ENCODE results near the gene COL16A1. TPM values are rescaled to one million over a fixed set of nuclear protein-coding genes. Genes with fewer than 3 reads are reported as not detected.

COL16A1 gene
- polyA plus RNA-seq, 2 donors = 12.2 to 25.2 TPM

DNA sequence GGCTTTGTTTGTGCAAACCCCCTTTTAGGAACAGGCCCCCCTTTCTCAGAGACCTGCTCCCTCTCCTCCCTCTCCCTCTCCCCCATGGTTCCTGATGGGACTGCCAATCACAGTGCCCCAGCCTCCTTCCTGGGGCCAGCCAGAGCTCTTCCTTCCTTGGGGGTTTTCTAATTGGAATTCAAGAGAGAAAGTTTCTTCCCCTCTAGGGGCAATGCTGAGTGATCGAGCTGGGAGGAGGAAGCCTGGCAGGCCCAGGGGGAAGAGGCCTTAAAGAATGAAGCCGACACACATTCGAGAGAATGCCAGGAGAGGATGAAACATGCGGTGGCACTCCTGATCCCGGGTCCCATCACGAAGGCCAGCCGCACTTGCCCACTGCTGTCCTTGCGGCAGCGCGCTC is 21.3 kb upstream of the COL16A1 start:
- WGBS, 2 donors = 82 to 87% methylated on average over 10 of the region's 10 CpGs
- H3K36me3 ChIP-seq (ENCODE audit: control insufficient read depth in 2 of 2, insufficient read depth in 2 of 2, low read length in 1 of 2) = no peaks in the 10 kb centered on the region
- H3K27ac ChIP-seq (ENCODE audit: low read depth in 2 of 2, low read length in 1 of 2) = no peak overlapping the region
- no peaks in the 10 kb centered on the region for H3K9me3 ChIP-seq (ENCODE audit: control insufficient read depth in 2 of 2, insufficient read depth in 1 of 2, low read depth in 1 of 2, low read length in 1 of 2)
- H3K27me3 ChIP-seq (ENCODE audit: control insufficient read depth in 1 of 2, insufficient read depth in 2 of 2, low read length in 2 of 2) = no peaks in the 10 kb centered on the region
- H3K4me3 ChIP-seq (ENCODE audit: low read depth in 1 of 2, low read length in 2 of 2) = no peak overlapping the region
- no peaks in the 10 kb centered on the region for H3K4me1 ChIP-seq (ENCODE audit: control insufficient read depth in 2 of 2, insufficient read depth in 2 of 2, low read length in 1 of 2)

DNA sequence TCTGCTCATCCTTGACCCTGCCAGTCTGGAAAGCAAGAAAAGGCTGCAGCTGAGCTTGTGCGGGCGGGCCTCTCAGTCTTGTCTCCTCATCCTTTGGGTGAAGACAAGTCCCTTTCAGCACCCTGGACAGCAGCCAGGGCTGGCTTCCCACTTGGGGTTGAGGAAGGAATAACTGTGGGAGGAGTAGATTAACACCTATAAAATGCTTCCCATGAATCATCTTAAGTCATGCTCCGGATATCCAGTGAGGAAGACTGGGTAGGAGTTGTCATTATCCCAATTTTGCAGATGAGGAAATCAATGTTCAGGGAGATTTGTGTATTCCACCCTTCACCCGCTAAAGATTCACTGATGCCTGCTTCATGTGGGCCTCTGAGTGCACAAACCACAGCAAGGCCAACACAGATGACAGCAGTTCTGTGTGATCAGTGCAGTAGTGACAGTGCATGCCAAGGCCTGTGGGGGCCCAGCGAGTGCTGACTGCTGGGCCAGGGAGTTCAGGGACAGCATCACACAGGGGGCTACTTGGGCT is 20.1 kb upstream of the COL16A1 start:
- Histone ChIP-seq H3K4me3 (ENCODE audit: low read depth in 1 of 2, low read length in 2 of 2) (no peak overlapping the region), H3K27ac (ENCODE audit: low read depth in 2 of 2, low read length in 1 of 2) (no peak overlapping the region), H3K4me1 (ENCODE audit: control insufficient read depth in 2 of 2, insufficient read depth in 2 of 2, low read length in 1 of 2) (no peaks in the 10 kb centered on the region), H3K27me3 (ENCODE audit: control insufficient read depth in 1 of 2, insufficient read depth in 2 of 2, low read length in 2 of 2) (no peaks in the 10 kb centered on the region), H3K9me3 (ENCODE audit: control insufficient read depth in 2 of 2, insufficient read depth in 1 of 2, low read depth in 1 of 2, low read length in 1 of 2) (no peaks in the 10 kb centered on the region), H3K36me3 (ENCODE audit: control insufficient read depth in 2 of 2, insufficient read depth in 2 of 2, low read length in 1 of 2) (no peaks in the 10 kb centered on the region)
- WGBS, 2 donors = 45 to 47% methylated on average over 5 of the region's 5 CpGs

DNA sequence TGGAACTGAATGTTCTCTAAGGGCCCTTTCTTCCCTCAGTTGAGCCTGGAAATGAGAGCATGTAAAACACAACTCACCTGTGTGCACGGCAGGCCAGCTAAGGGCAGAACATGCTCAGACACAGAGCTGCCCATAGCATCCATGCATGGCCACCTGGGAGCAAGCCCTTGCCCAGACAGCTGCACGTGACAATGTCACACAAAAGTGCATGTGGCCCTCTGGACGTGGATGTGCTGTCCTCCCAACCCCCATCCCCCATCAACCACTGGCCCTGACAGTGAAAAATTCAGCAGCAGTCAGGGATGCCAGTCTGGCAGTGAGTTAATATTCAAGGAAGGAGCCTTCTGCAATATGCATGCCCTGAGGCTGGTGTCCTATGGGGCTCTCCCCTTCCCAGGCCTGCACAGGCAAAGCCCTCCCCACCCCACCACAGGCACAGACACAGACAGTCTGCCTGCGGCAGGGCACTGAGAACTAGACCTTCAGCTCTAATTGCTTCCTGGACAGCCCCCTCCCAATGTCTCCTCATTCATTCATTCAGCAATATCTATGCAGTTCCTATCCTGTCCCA is 14.6 kb upstream of the COL16A1 start:
- no peaks in the 10 kb centered on the region for H3K36me3 ChIP-seq (ENCODE audit: control insufficient read depth in 2 of 2, insufficient read depth in 2 of 2, low read length in 1 of 2)
- peaks cover 3 to 8% of the 10 kb centered on the region in 2 donors for H3K4me1 ChIP-seq (ENCODE audit: control insufficient read depth in 2 of 2, insufficient read depth in 2 of 2, low read length in 1 of 2)
- H3K4me3 ChIP-seq (ENCODE audit: low read depth in 1 of 2, low read length in 2 of 2) = no peak overlapping the region
- 43 to 44% methylated on average over 4 of the region's 4 CpGs for WGBS, 2 donors
- no peak overlapping the region for H3K27ac ChIP-seq (ENCODE audit: low read depth in 2 of 2, low read length in 1 of 2)
- no peaks in the 10 kb centered on the region for H3K9me3 ChIP-seq (ENCODE audit: control insufficient read depth in 2 of 2, insufficient read depth in 1 of 2, low read depth in 1 of 2, low read length in 1 of 2)
- no peaks in the 10 kb centered on the region for H3K27me3 ChIP-seq (ENCODE audit: control insufficient read depth in 1 of 2, insufficient read depth in 2 of 2, low read length in 2 of 2)

DNA sequence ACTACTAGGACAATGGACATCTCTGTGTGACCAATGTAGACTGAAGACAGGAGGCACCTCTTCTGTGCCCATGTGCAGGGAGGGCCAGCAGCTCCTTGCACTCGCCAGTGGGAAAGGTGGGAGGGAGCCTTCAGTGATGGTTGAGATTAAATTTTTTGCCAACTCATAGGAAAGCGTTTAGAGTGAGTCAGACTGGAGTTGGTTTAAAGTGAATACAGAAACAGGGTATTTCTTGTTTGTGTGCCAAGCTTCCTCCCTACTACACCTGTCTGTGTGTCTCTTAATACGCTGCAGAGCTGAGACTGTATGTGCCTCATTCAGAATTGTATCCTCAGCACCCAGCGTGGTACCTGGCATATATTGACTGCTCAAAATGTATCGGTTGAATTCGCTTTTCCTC is 13.5 kb upstream of the COL16A1 start:
- Histone ChIP-seq H3K27ac (ENCODE audit: low read depth in 2 of 2, low read length in 1 of 2) (no peak overlapping the region), H3K36me3 (ENCODE audit: control insufficient read depth in 2 of 2, insufficient read depth in 2 of 2, low read length in 1 of 2) (no peaks in the 10 kb centered on the region), H3K4me1 (ENCODE audit: control insufficient read depth in 2 of 2, insufficient read depth in 2 of 2, low read length in 1 of 2) (peaks cover 5 to 8% of the 10 kb centered on the region in 2 donors), H3K9me3 (ENCODE audit: control insufficient read depth in 2 of 2, insufficient read depth in 1 of 2, low read depth in 1 of 2, low read length in 1 of 2) (no peaks in the 10 kb centered on the region), H3K4me3 (ENCODE audit: low read depth in 1 of 2, low read length in 2 of 2) (no peak overlapping the region), H3K27me3 (ENCODE audit: control insufficient read depth in 1 of 2, insufficient read depth in 2 of 2, low read length in 2 of 2) (no peaks in the 10 kb centered on the region)
- WGBS, 2 donors = 45 to 57% methylated on average over 6 of the region's 6 CpGs

DNA sequence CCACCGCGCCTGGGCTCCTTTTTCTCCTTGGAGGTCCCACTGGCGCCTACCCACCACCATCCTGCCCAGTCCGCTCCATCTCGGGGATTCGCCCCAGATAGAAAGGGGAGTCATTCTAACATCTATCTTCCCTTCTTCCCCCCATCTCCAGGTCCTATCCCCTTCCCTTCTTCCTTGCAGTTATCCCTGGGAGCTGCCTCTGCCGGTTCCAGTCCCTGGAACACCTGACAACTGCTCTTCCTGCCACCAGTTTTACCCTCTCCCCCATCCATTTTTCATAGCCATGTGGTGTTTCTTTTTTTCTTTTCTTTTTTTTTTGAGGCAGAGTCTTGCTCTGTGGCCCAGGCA is 12.0 kb upstream of the COL16A1 start:
- peak overlapping the region in 1 of 2 donors; percentile 88 for H3K27ac ChIP-seq (ENCODE audit: low read depth in 2 of 2, low read length in 1 of 2)
- no peak overlapping the region for H3K4me3 ChIP-seq (ENCODE audit: low read depth in 1 of 2, low read length in 2 of 2)
- no peaks in the 10 kb centered on the region for H3K9me3 ChIP-seq (ENCODE audit: control insufficient read depth in 2 of 2, insufficient read depth in 1 of 2, low read depth in 1 of 2, low read length in 1 of 2)
- H3K36me3 ChIP-seq (ENCODE audit: control insufficient read depth in 2 of 2, insufficient read depth in 2 of 2, low read length in 1 of 2) = no peaks in the 10 kb centered on the region
- 3 to 32% methylated on average over 5 to 7 of the region's 7 CpGs for WGBS, 2 donors
- H3K27me3 ChIP-seq (ENCODE audit: control insufficient read depth in 1 of 2, insufficient read depth in 2 of 2, low read length in 2 of 2) = no peaks in the 10 kb centered on the region
- peaks cover 5 to 8% of the 10 kb centered on the region in 2 donors for H3K4me1 ChIP-seq (ENCODE audit: control insufficient read depth in 2 of 2, insufficient read depth in 2 of 2, low read length in 1 of 2)

DNA sequence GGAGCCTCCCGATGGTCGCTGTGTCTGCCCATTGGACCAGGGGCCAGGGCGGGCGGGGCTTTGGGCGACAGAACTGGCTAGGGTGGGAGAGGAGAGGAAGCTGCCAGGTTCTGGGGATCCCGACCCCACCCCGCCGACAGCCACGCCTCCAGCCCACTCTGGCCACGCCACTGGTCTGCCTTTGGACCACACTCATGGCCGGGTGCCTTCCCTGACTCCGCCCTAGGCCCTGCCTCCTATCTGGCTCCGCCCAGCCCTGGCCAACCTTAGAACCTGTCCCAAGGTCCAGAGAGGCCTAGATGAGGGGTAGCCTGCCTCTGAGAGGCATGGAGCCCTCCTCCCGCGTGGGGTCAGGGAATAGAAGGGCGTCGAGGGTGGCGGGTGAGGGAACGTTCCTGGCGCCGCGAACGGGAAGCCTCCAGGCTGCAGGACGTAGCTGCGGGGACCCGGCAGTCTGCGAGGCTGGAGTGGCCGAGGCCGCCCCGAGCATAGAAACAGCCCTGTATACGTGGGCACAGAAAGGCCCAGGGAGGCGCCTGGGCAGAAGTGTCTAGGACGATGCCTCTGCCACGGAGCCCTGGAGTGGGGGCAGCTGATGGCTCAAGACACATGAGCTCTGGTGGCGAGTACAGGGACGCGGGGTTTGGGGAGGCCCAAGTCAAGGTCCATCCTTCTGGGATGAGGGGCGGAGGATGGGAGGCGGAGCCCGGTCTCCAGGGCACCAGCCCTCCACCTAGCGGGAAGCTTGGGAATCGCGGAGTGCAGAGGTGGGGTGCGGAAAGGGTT is 11.5 kb upstream of the COL16A1 start:
- 4 to 12% methylated on average over 42 to 44 of the region's 44 CpGs for WGBS, 2 donors
- Histone ChIP-seq H3K4me3 (ENCODE audit: low read depth in 1 of 2, low read length in 2 of 2) (peak overlapping the region in 1 of 2 donors; percentile 20), H3K36me3 (ENCODE audit: control insufficient read depth in 2 of 2, insufficient read depth in 2 of 2, low read length in 1 of 2) (no peaks in the 10 kb centered on the region), H3K9me3 (ENCODE audit: control insufficient read depth in 2 of 2, insufficient read depth in 1 of 2, low read depth in 1 of 2, low read length in 1 of 2) (no peaks in the 10 kb centered on the region), H3K27ac (ENCODE audit: low read depth in 2 of 2, low read length in 1 of 2) (peak overlapping the region; percentile 84 to 88), H3K27me3 (ENCODE audit: control insufficient read depth in 1 of 2, insufficient read depth in 2 of 2, low read length in 2 of 2) (no peaks in the 10 kb centered on the region), H3K4me1 (ENCODE audit: control insufficient read depth in 2 of 2, insufficient read depth in 2 of 2, low read length in 1 of 2) (peaks cover 5 to 8% of the 10 kb centered on the region in 2 donors)

DNA sequence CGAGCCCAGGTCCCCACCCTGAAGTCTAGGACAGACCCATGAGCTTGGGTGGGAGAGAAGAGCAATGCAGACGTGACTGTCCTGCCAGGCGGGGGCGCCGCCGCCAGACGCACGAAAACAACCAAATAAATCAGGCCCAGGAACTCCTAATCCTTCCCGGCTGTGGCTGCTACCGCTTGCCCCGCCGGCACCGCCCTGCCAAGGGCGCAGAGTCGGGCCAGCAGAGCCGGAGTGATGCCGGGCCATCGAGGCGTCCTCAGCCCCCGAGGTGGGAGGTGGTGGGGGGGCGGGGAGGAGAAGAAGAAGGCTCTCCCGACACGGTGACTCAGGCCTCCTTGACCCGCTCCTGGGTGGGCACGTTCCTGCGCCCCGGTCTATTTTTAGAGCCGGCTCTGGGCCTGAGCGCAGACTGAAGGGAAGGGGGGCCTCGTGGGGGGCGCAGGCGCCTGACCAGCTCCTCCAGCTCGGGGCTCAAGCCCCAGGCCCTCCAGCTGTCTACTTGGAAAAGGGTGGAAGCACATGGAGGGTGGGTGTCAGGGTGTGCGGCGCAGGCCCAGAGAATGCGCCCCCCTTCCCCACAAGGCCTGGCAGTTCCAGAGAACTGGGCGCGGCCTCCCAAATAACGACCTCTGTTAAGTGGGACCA is 10.7 kb upstream of the COL16A1 start:
- Histone ChIP-seq H3K9me3 (ENCODE audit: control insufficient read depth in 2 of 2, insufficient read depth in 1 of 2, low read depth in 1 of 2, low read length in 1 of 2) (no peaks in the 10 kb centered on the region), H3K27me3 (ENCODE audit: control insufficient read depth in 1 of 2, insufficient read depth in 2 of 2, low read length in 2 of 2) (no peaks in the 10 kb centered on the region), H3K36me3 (ENCODE audit: control insufficient read depth in 2 of 2, insufficient read depth in 2 of 2, low read length in 1 of 2) (no peaks in the 10 kb centered on the region), H3K4me3 (ENCODE audit: low read depth in 1 of 2, low read length in 2 of 2) (no peak overlapping the region), H3K4me1 (ENCODE audit: control insufficient read depth in 2 of 2, insufficient read depth in 2 of 2, low read length in 1 of 2) (peaks cover 5 to 8% of the 10 kb centered on the region in 2 donors), H3K27ac (ENCODE audit: low read depth in 2 of 2, low read length in 1 of 2) (peak overlapping the region; percentile 84 to 85)
- WGBS, 2 donors = 4 to 8% methylated on average over 37 to 39 of the region's 39 CpGs

DNA sequence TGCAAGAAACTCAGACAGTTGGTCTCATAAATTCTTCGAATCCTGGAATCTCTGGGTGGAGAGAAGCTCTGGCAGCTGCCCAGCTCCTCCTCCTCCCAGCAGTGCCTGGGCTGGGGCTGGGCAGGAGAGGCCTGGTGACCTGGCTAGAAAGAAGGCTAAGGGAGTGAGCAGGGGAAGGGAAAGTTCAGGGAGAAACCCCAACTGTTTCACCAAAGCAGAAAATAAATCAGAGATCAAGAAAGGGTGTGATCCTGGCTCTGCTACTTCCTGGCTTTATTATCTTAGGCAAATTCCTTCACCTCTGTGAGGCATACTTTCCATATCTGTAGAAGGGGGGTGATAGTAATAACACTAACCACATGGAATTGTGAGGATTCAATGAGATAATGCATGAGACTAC is 8.8 kb upstream of the COL16A1 start:
- WGBS, 2 donors = 16 to 21% methylated on average over 1 of the region's 1 CpG
- H3K36me3 ChIP-seq (ENCODE audit: control insufficient read depth in 2 of 2, insufficient read depth in 2 of 2, low read length in 1 of 2) = no peaks in the 10 kb centered on the region
- peak overlapping the region in 1 of 2 donors; percentile 68 for H3K27ac ChIP-seq (ENCODE audit: low read depth in 2 of 2, low read length in 1 of 2)
- H3K27me3 ChIP-seq (ENCODE audit: control insufficient read depth in 1 of 2, insufficient read depth in 2 of 2, low read length in 2 of 2) = no peaks in the 10 kb centered on the region
- no peaks in the 10 kb centered on the region for H3K9me3 ChIP-seq (ENCODE audit: control insufficient read depth in 2 of 2, insufficient read depth in 1 of 2, low read depth in 1 of 2, low read length in 1 of 2)
- peaks cover 4 to 5% of the 10 kb centered on the region in 2 donors for H3K4me1 ChIP-seq (ENCODE audit: control insufficient read depth in 2 of 2, insufficient read depth in 2 of 2, low read length in 1 of 2)
- H3K4me3 ChIP-seq (ENCODE audit: low read depth in 1 of 2, low read length in 2 of 2) = no peak overlapping the region

DNA sequence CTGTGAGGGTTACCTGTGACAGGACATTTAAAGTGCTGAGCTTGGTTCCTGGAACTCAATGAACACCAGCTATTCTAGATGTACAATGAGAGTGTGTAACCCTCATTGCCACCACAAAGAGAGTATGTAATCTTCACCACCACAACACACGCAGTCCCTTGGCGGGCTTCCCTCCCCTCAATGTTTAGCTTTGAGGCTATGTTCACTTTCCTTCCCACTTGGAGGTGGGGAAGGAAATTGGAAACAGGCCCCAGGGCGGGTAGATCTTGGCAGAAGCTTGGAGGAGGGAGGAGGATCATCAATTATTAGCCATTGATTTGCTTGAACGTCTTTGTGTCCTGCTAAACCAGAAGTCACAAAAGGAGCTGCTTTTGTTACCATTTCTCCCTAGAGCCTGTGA is 8.3 kb upstream of the COL16A1 start:
- Histone ChIP-seq H3K4me1 (ENCODE audit: control insufficient read depth in 2 of 2, insufficient read depth in 2 of 2, low read length in 1 of 2) (peaks cover 4 to 5% of the 10 kb centered on the region in 2 donors), H3K36me3 (ENCODE audit: control insufficient read depth in 2 of 2, insufficient read depth in 2 of 2, low read length in 1 of 2) (no peaks in the 10 kb centered on the region), H3K27me3 (ENCODE audit: control insufficient read depth in 1 of 2, insufficient read depth in 2 of 2, low read length in 2 of 2) (no peaks in the 10 kb centered on the region), H3K4me3 (ENCODE audit: low read depth in 1 of 2, low read length in 2 of 2) (no peak overlapping the region), H3K9me3 (ENCODE audit: control insufficient read depth in 2 of 2, insufficient read depth in 1 of 2, low read depth in 1 of 2, low read length in 1 of 2) (no peaks in the 10 kb centered on the region), H3K27ac (ENCODE audit: low read depth in 2 of 2, low read length in 1 of 2) (no peak overlapping the region)
- WGBS, 2 donors = 27 to 47% methylated on average over 4 of the region's 4 CpGs
